Stimulated activated CD4-positive, alpha-beta T cell treated with anti-CD3 and anti-CD28 coated beads, Interleukin-1b, Interleukin-23, amount 100 ng/mL, for 24 hours (primary cell): ENCODE data around the gene C4A.
"Not testable (repeated sequence)": the region's sequence is repeated elsewhere in the genome, so short reads cannot be mapped to it uniquely, and the experiment has no call there.

Experiments used
- DNase-seq, 4 experiments: peaks; one replicate each; pipeline ENCODE4 v3.0.0-alpha.2; 2020; ENCODE audit warnings: low read depth in 4 of 4, low spot score in 1 of 4

Gene C4A

GRCh38 chr6:31981744-31982143, at the start of gene C4A:
Gene C4A (plus strand): TSS chr6:31982057. CDS start chr6:31982108, 51 bp downstream.
- DNase-seq = not testable (repeated sequence)

- not testable (repeated sequence) for DNase-seq
Measured at GRCh38 chr6:31932137-31932536, 49.7 kb upstream of the C4A start.

GRCh38 chr6:31933537-31933936, 48.3 kb upstream of the C4A start:
- no peak for DNase-seq

- no peak for DNase-seq
Measured at GRCh38 chr6:31935021-31935420, 46.8 kb upstream of the C4A start.

- DNase-seq = no peak
Measured at GRCh38 chr6:31935823-31936222, 46.0 kb upstream of the C4A start.

GRCh38 chr6:31940256-31940664, 41.6 kb upstream of the C4A start:
- DNase-seq = no peak

- DNase-seq = no peak
Measured at GRCh38 chr6:31943742-31944141, 38.1 kb upstream of the C4A start.

GRCh38 chr6:31945154-31945506, 36.7 kb upstream of the C4A start:
- DNase-seq = no peak

GRCh38 chr6:31945507-31946369, 36.1 kb upstream of the C4A start, which contains the start of gene CFB:
Gene CFB (plus strand): TSS chr6:31946095. CDS start chr6:31946222, 127 bp downstream.
- no peak for DNase-seq

- DNase-seq = no peak
Measured at GRCh38 chr6:31946370-31946885, 35.4 kb upstream of the C4A start.

- DNase-seq = no peak
Measured at GRCh38 chr6:31947070-31947675, 34.7 kb upstream of the C4A start.

GRCh38 chr6:31947864-31948263, 34.0 kb upstream of the C4A start:
- no peak for DNase-seq

- DNase-seq = no peak
Measured at GRCh38 chr6:31948306-31948705, 33.6 kb upstream of the C4A start.

- DNase-seq = no peak
Measured at GRCh38 chr6:31948753-31949413, 33.0 kb upstream of the C4A start.

- DNase-seq = no peak
Measured at GRCh38 chr6:31949926-31950548, 31.8 kb upstream of the C4A start.

- no peak for DNase-seq
Measured at GRCh38 chr6:31952140-31952805, 29.6 kb upstream of the C4A start.

GRCh38 chr6:31952890-31953289, 29.0 kb upstream of the C4A start:
- no peak for DNase-seq

GRCh38 chr6:31954511-31954910, 27.3 kb upstream of the C4A start:
- DNase-seq = no peak

- DNase-seq = no peak
Measured at GRCh38 chr6:31956796-31957195, 25.1 kb upstream of the C4A start.

- no peak for DNase-seq
Measured at GRCh38 chr6:31958412-31958740, 23.5 kb upstream of the C4A start.
